ENCODE measurements around the gene DNAJC12. TPM values are rescaled to one million over a fixed set of nuclear protein-coding genes. Genes with fewer than 3 reads are reported as not detected.

The DNAJC12 gene
- total RNA-seq, 4 donors from 2014 or later = 8.6 to 15.0 (median 11.9) TPM

- in situ Hi-C loops (cut with MboI; ENCODE audit: low sequenced_read_pairs in 4 of 4) = loop anchor here in 3 of 4 donors (25.0 kb wide), 1 partner anchor 444 kb away; no protein-coding TSS in a partner anchor
- no peak for TF ChIP-seq POLR2A (IDR thresholded peaks at IDR 0.05)
- no peak for TF ChIP-seq CTCF (IDR thresholded peaks at IDR 0.05 in 4 of 5, conservative IDR thresholded peaks at IDR 0.05 in 1 of 5)
- ATAC-seq = no peak
Observed at GRCh38 chr10:67868132-67868531, 30.1 kb upstream of the DNAJC12 start.

DNA sequence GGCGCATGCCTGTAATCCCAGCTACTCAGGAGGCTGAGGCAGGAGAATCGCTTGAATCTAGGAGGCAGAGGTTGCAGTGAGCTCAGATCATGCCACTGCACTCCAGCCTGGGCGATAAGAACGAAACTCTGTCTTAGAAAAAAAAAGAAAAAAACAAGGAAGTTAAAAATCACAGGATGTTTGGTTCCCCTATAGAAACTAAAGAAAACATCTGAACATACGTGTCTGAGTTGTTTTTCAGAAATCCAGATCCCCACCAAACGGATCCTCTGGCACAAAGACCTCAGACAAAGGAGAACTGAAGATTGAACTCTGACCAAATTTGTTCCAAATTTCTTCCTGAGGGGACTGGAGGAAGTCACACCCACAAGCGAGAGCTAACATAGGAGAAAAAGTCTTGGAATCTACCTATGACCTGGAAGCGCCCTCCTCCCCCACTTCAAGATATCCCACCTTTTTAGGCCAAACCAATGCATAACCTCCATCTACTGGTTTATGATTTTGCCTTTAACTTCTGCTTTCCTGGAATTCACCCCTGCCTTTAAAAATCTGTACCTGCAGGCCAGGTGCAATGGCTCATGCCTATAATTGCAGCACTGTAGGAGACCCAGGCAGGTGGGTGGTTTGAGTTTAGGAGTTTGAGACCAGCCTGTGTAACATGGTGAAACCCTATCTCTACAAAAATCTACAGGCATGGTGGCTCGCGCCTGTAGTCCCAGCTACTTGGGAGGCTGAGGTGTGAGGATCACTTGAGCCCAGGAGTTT lies 26.8 kb upstream of the DNAJC12 start:
- Histone ChIP-seq H3K4me1 (no peaks in the 10 kb centered on the region), H3K4me3 (no peak overlapping the region), H3K27me3 (no peaks in the 10 kb centered on the region), H3K36me3 (no peaks in the 10 kb centered on the region), H3K27ac (no peak overlapping the region), H3K9me3 (no peaks in the 10 kb centered on the region)
- no peak for TF ChIP-seq POLR2A (IDR thresholded peaks at IDR 0.05)
- no peak for ATAC-seq
- in situ Hi-C loops (cut with MboI; ENCODE audit: low sequenced_read_pairs in 4 of 4) (loop anchor here in 3 of 4 donors (25.0 kb wide), 1 partner anchor 448 kb away; no protein-coding TSS in a partner anchor), intact Hi-C loops (cut with DNase I; ENCODE audit: low total_unique reads) (no loop called here)
- DNase-seq = no peak

More at GRCh38 chr10:67868132-67868531, 30.1 kb upstream of the DNAJC12 start:
- Histone ChIP-seq H3K27me3 (no peaks in the 10 kb centered on the region), H3K4me3 (no peak overlapping the region), H3K9me3 (no peaks in the 10 kb centered on the region), H3K36me3 (no peaks in the 10 kb centered on the region), H3K4me1 (no peaks in the 10 kb centered on the region), H3K27ac (no peak overlapping the region)
- DNase-seq = no peak
- intact Hi-C loops (cut with DNase I; ENCODE audit: low total_unique reads) = no loop called here

DNA sequence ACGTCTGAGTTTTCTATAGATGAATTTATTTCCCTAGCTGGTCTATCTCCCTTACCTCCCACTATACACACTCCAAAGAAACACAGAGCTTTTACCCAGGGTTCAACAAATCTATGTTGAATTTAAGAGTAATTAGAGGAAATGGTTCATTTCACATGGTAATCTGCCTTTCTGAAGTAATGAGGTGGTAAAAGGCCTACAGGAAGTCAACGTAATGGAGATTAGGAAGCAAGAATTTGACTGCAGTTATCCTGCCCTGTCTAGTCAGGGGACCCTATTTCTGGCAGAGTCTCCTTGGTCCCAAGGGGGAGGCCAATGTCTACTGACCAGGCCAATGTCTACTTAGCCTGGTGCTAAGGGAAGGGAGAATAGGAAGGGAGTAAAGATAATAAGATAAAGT lies 25.1 kb upstream of the DNAJC12 start:
- Histone ChIP-seq H3K9me3 (no peaks in the 10 kb centered on the region), H3K27ac (no peak overlapping the region), H3K27me3 (no peaks in the 10 kb centered on the region), H3K4me3 (no peak overlapping the region), H3K36me3 (no peaks in the 10 kb centered on the region), H3K4me1 (no peaks in the 10 kb centered on the region)
- in situ Hi-C loops (cut with MboI; ENCODE audit: low sequenced_read_pairs in 4 of 4) = loop anchor here in 3 of 4 donors (25.0 kb wide), 1 partner anchor 449 kb away; no protein-coding TSS in a partner anchor
- DNase-seq (no peak), ATAC-seq (no peak)
- no peak for TF ChIP-seq CTCF (IDR thresholded peaks at IDR 0.05 in 4 of 5, conservative IDR thresholded peaks at IDR 0.05 in 1 of 5)
- TF ChIP-seq POLR2A (IDR thresholded peaks at IDR 0.05) = no peak
- intact Hi-C loops (cut with DNase I; ENCODE audit: low total_unique reads) = no loop called here

GRCh38 chr10:67861750-67862432 lies 23.9 kb upstream of the DNAJC12 start:
- no peak overlapping the region for H3K27ac ChIP-seq
- intact Hi-C loops (cut with DNase I; ENCODE audit: low total_unique reads) (no loop called here), in situ Hi-C loops (cut with MboI; ENCODE audit: low sequenced_read_pairs in 4 of 4) (loop anchor here in 3 of 4 donors (25.0 kb wide), 1 partner anchor 450 kb away; no protein-coding TSS in a partner anchor)
- no peaks in the 10 kb centered on the region for H3K9me3 ChIP-seq
- H3K36me3 ChIP-seq = no peaks in the 10 kb centered on the region
- DNase-seq (no peak), ATAC-seq (no peak)
- no peaks in the 10 kb centered on the region for H3K4me1 ChIP-seq
- TF ChIP-seq POLR2A (IDR thresholded peaks at IDR 0.05) = no peak
- TF ChIP-seq CTCF (IDR thresholded peaks at IDR 0.05 in 4 of 5, conservative IDR thresholded peaks at IDR 0.05 in 1 of 5) = no peak
- no peaks in the 10 kb centered on the region for H3K27me3 ChIP-seq
- H3K4me3 ChIP-seq = no peak overlapping the region

GRCh38 chr10:67858971-67859370 lies 21.0 kb upstream of the DNAJC12 start:
- Histone ChIP-seq H3K4me1 (no peaks in the 10 kb centered on the region), H3K27ac (no peak overlapping the region), H3K27me3 (no peaks in the 10 kb centered on the region), H3K9me3 (no peaks in the 10 kb centered on the region), H3K4me3 (no peak overlapping the region), H3K36me3 (no peaks in the 10 kb centered on the region)
- ATAC-seq (no peak), DNase-seq (no peak)
- in situ Hi-C loops (cut with MboI; ENCODE audit: low sequenced_read_pairs in 4 of 4) (loop anchor here (10.0 to 25.0 kb wide), 4 partner anchors 216 to 453 kb away; partner anchors contain the start of gene HERC4 (in 2 of the 4)), intact Hi-C loops (cut with DNase I; ENCODE audit: low total_unique reads) (loop anchor here (5.0 to 10.0 kb wide), 2 partner anchors 443 to 476 kb away; partner anchors contain the start of genes HNRNPH3 and PBLD)
- TF ChIP-seq POLR2A (IDR thresholded peaks at IDR 0.05) = no peak
- TF ChIP-seq CTCF (IDR thresholded peaks at IDR 0.05 in 4 of 5, conservative IDR thresholded peaks at IDR 0.05 in 1 of 5) = no peak
